Suppressor macrophage treated with lipopolysaccharide for 1 hour (primary cell): ENCODE measurements around the gene CYBRD1.
"Not testable (repeated sequence)": the region's sequence is repeated elsewhere in the genome, so short reads cannot be mapped to it uniquely, and the experiment has no call there.

Experiments
- DNase-seq, 3 donors: peaks; one replicate each; pipeline ENCODE4 v3.0.0-alpha.2; 2020 to 2022

The CYBRD1 gene, protein sequence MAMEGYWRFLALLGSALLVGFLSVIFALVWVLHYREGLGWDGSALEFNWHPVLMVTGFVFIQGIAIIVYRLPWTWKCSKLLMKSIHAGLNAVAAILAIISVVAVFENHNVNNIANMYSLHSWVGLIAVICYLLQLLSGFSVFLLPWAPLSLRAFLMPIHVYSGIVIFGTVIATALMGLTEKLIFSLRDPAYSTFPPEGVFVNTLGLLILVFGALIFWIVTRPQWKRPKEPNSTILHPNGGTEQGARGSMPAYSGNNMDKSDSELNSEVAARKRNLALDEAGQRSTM

DNA sequence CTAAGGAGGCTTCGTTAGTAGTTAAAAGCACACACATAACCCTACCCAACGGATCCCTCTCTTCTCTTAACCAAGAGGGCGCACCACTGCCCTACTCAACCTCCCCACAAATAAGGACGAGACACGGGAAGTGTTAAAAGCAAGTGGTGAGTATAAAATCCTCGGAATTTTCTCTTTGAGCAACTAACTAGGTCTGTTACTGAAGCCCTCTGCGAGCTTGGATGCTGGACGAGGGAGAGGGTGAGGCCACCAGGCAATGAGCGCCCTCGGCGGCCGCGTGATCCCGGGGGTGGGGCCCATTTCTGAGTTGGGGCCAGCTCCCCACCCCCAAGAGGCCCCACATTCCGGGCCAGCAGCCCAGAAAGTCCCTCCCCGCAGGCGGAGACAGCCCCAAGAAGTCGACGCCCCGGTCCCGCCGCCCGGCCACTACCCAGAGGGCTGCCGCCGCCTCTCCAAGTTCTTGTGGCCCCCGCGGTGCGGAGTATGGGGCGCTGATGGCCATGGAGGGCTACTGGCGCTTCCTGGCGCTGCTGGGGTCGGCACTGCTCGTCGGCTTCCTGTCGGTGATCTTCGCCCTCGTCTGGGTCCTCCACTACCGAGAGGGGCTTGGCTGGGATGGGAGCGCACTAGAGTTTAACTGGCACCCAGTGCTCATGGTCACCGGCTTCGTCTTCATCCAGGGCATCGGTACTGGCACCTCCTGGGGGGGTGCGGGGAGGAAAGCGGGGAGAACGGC is at the start of gene CYBRD1:
Gene CYBRD1 (plus strand): TSS at position 423 of the 736 bp plus-strand sequence. CDS start 72 bp downstream, at position 495.
- peak; percentile 63 to 85 (median 63) for DNase-seq

DNA sequence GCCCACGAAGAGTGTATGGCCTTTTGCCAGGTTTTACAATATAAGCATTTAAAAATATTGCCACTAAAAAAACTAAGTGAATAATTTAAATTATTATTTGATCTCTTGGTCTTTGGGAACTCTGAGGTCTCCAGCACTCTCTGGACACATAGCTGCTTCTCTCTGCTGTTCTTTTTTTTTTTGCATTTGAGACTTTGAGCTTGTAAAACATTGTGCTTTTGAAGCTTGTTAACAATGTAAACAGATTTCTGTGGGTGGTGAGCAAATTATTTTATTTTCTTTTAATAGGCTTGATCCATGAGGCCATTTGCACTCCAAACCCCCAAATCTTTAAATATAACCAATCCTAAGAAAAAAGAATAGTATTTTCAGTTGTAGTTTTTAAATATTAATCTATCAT is 46.3 kb upstream of the CYBRD1 start:
- DNase-seq, result no peak

DNA sequence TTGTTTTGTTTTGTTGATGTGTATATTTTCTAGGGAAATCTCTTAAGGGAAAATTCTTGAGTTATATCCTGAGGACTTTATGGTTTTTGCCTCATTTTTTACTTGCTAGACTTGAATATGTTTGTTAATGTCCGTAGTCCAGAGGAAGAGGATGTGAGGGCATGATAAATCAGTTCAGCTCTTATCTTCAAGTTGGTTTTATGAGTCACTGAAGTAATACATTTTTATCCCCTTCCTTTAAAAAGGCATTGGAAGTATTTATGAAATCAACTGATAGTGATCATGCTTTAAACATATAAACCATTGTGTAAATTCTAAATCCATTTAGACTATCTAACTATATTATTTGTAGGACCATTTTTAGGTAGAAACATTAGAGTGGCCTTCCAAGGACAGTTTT is 43.9 kb upstream of the CYBRD1 start:
- DNase-seq, result no peak

DNA sequence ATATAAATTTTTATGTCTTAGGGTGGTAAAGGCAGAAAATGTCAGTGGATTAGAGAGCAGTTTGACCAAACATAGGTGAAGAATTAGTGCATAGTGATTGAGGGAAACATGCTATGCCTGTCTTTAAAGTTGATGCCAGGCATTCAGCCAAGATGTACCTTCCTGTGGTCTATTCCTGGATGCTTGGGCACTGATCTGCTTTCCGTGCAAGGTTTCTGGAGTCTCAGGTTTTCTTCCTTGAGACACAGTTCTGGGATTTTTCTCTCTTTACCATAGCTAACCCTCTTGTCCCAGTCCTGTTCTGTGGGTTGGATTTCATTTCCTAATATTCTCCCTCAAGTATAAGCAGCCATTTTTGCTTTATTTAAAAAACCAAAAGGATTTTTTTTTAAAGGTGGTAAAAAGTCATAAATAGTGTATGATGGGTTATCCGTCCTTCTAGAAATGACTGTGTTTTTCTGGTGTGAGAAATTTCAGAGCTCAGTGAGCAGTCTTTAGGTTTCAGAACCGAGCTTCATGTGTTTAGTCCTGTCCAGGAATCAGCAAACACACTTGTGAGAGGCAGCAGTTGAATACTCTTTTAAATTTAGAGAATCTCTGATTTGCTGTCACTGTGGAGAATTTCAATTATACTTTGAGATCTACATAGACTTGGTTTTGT is 43.0 kb upstream of the CYBRD1 start:
- DNase-seq, result no peak

DNA sequence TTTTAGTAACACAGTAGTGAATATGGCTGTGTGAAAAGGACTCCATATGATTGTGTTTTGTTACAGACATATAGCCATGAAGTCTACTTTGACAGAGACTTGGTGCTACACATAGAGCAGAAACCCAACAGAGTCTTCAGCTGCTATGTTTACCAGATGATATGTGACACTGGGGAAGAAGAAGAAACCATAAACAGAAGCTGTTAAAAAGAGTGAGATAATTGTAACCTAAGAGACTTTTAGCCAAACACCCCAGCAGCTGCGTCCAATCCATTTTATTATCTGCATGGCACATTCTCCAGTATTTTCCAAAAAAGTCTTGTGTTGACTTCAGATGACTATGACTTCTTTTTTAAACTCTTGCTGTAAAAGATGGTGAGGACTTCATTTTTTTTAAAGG is 41.4 kb upstream of the CYBRD1 start:
- no peak for DNase-seq

DNA sequence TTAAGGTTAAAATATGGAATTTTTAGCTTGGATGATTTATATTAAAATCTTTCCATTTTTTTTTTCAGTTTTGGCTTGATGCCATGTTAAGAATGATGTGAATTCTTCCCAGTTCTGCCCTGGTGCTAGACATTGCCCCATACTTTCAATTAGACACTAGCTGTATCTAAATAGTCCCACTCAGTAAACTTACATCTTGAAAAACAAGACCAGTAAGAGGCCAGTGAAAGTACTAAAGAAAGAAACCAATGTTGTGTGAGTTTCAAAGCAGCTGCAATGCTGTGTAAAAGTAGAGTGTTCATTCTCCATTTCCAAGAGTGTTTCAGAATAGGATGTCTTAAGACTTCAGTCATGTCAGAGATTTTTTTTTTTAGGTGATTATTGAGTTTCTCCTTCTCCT is 40.0 kb upstream of the CYBRD1 start:
- no peak for DNase-seq

DNA sequence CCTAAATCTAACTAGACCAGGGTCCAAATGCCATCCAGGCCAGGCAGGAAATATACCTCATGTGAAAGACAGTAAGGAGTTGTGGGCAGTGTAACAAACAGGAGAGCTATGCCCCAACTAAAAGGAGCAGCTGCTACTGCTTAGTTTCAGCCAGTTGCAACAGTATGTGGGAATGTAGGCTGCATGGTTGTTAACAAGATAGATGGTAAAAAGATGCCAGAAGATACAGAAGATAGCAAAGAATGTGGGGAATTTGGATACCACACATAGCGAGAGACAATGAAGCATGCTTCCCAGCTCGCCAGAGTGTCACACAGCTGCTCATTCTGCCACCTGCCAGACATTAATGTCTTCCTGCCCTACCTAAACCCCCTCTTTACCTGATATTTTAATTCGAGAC is 39.4 kb upstream of the CYBRD1 start:
- no peak for DNase-seq

DNA sequence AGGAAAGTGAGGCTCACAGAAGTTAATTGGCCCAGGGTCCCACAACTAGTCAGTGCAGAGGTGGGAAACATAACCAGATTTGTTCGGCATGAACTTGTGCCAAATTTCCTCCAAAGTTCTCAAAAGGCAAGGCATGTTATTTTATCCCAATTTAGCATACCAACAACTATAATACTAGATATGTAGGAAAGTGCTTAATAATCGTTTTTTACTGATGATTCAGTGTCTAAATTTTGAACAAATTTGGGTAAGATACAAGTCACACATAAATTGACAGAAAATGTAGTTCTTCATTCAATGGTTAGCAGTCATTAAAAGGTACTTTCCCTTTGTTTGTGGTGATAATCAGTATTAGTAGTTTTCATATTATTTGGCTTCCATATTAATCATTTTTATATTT is 38.5 kb upstream of the CYBRD1 start:
- DNase-seq, result no peak

DNA sequence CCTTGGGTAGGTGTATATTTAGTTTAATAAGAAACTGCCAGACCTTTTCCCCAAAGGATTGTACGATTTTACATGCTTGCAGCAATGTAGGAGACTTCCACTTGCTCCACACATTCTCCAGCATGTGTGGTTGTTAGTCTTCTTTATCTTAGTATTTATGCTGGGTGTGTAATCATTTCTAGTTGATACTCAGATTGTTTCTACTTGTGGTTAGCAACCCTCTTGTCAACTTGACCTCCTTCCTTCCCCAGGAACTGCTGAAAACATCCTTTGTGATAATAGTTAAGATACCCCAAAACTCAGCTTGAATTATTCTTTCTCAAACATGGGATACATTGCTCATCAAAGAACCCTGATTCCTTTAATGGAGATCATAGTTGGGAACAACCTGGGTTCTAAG is 37.2 kb upstream of the CYBRD1 start:
- DNase-seq, result no peak

DNA sequence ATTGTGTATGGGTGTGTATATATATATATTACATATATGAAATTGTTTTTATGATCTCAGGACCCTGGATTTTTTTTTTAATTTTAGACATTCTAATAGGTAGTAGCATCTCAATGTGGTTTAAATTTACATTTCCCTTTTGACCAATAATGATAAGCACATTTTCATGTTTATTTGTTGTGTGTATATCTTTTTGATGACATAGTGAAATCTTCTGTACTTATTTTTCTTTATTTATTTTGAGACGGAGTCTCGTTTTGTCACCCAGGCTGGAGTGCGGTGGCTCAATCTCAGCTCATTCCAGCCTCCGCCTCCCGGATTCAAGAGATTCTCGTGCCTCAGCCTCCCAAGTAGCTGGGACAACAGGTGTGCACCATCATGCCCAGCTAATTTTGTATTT is 35.1 kb upstream of the CYBRD1 start:
- no peak for DNase-seq

DNA sequence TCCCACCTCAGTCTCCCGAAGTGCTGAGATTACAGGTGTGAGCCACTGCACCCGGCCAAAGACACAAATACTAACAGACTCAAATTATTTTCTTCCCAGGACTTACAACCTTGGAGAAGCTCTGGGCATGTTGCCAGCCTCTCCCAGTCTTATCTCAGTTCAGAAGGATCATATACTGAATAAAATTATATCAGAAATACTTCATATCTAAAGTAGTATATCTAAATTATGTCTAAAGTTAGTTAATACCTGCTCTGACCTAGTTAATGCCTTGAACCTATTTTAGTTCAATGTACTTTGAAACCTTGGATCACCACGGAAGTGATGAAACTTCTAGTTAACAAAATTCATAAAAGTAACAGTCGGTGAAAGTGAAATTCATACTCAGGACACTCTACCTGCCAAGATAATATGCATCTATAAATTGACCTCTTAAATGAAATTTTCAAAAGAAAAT is 34.4 kb upstream of the CYBRD1 start:
- DNase-seq, result no peak

DNA sequence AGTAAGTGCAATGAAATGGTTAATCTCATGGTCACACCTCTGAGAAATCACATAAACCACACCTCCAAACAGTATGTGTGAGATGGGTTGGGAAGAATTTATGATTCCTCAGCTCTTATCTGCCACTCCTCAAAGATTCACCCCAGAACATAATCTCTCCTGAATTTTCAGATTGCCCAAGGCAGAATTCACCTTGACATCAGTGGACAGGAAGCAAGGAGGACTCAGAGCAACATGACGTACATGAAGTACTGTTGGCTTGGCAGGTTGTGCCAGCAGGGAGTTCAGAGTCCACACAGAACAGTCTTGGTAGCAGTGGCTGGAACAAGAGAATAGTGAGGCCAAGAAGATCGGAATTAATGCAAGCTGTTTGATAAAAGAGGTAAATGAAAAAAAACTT is 31.7 kb upstream of the CYBRD1 start:
- DNase-seq, result no peak

DNA sequence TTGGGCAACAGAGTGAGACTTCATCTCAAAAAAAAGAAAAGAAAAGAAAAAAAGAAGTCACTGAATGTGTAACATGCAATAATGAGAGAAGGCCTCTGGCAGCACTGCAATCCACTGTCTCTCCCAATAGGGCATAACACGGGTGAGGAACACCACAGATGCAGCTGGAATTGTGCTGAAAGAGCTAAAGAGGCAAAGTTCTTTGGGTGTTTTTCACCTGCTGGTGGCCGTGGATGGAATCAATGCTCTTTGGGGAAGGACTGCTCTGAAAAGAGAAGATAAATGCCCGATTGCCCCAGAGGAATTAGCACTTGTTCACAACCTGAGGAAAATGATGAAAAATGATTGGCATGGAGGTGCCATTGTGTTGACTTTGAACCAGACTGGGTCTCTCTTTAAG is 31.0 kb upstream of the CYBRD1 start:
- DNase-seq, result no peak

DNA sequence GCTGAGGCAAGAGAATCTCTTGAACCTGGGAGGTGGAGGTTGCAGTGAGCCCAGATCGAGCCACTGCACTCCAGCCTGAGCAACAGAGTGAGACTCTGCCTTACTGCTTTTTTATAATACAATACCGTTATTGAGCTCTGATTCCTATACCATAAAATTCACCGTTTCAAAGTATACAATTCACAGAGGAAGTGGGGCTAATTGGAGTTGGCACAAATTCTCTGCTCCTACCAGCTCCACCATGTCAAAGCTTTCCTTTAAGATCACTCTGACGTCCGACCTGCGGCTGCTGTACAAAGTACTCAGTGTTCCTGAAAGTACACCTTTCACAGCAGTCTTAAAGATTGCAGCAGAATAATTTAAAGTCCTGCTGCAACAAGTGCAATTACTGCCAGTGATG is 29.6 kb upstream of the CYBRD1 start:
- no peak for DNase-seq

DNA sequence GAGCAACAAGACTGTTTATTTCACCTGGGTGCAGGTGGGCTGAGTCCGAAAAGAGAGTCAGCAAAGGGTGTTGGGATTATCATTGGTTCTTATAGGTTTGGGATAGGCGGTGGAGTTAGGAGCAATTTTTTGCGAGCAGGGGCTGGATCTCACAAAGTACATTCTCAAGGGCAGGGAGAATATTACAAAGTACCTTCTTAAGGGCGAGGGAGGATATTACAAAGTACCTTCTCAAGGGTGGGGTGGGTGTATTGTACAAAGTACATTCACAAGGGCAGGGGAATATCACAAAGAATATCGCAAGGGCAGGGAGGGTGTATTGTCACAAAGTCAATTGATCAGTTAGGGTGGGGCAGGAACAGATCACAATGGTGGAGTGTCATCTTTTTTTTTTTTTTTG is 24.6 kb upstream of the CYBRD1 start:
- not testable (repeated sequence) for DNase-seq

DNA sequence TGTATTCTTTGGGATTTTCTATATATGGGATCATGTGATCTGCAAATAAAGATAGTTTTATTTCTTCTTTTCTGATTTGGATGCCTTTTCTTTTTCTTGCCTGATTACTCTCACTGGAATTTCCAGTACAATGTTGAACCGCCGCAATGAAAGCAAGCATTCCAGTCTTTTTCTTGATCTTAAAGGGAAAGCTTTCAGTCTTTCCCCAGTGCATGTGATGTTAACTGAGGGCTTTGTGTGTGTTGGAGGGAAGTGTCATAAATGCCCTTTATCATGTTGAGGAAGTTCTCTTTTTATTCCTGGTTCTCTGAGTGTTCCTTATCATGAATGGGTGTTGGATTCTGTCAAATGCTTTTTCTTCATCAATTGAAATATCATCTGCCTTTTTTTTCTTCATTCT is 16.9 kb upstream of the CYBRD1 start:
- DNase-seq, result peak; percentile 9 to 36 (median 17)

DNA sequence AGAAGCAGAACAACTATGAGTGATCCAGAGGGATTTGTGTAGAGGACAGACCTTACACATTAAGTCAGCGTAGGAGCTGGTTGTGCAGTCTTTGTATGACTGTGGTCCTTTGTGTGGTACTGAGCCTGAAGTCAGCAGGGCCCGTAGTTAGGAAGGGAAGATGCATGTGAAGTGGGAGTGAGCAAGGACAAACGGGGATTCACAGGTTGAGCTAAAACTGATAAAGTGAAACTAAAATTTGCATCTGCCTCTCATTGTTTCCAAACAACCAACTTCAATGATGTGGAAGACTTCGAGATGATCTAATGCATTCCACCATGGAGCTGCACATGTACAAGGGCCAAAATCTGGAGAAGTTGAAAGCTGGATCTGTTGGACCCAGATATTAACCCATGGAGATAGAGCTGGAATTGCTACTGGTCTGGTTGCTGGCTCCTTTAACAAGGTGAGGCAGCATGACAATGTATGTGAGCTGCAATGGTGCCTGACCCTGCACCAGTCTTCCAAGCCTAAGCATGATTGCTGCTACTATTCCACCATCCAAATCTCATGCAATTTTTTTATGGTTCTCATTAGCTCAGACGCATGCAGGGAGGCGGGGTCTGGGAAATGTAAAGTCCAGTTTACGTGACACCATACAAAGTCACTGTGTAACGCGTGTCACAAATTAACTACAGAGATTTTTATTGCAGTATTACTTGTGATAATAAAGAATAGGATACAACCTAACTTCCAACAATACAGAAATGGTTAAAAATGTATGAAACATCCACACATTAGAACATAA is 12.1 kb upstream of the CYBRD1 start:
- DNase-seq, result no peak

DNA sequence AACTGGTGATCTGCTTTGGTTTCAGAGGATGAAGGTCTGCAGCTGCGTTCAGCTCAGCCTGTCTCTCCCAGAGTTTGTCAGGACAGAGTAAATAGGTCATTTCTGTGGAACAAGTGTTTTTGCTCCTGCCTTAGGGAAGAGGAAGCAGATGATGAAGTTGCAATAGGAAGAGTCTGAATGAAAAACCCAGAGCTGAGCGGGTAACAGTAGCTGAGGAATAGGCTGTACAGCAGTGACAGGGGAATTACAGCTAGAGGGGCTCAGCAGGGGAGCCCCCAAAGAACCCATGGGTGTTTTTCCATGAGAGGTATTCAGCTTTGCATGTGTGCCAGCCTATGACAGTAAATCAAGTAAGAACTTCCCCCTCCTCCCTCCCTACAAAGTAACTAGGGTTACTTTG is 10.3 kb upstream of the CYBRD1 start:
- peak; percentile 35 to 58 (median 58) for DNase-seq

DNA sequence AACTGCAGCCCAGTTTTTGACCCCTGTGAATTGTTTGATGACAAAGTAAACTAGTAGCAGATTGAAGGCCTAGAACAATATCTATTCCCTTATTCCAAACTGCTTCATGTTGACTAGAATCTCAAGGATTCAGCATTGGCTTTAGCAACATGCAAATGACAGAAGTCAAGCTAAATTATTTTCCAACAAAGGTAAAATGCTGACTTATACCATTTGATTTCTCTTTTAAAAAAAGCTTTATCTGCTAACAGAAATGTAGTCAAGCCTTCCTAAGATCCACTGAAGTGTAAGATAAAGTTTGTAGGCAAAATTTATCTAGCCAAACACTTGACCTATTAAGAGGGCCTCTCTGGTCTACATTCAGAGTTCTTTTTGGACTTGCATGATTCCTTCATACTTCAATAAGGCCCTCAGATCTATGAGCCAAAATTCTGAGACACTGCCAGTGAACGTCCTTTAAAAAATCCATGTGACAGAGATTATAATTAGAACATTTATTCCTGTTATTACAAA is 9.5 kb upstream of the CYBRD1 start:
- DNase-seq, result no peak

DNA sequence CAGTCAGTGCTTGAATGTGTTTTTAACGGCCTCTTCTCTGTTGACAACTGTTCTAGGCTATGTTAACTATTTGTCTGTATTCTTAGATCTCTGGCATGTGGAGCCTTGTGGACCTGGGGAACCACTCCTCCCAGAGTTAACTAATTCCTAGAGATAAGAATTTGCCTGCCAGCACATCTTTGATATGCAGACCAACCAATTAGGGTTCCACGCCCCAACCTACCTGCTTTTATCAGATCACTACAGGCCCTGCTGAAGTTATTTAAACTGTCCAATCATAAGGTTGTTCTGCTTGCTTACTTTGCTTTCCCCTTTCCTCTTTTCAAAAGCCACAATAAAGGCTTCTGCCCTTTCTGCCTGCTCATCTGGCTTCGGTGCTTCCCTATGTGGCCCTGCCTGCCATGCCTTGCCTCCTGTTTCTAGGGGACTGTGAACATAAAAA is 8.5 kb upstream of the CYBRD1 start:
- DNase-seq, result peak; percentile 34 to 45 (median 42)

DNA sequence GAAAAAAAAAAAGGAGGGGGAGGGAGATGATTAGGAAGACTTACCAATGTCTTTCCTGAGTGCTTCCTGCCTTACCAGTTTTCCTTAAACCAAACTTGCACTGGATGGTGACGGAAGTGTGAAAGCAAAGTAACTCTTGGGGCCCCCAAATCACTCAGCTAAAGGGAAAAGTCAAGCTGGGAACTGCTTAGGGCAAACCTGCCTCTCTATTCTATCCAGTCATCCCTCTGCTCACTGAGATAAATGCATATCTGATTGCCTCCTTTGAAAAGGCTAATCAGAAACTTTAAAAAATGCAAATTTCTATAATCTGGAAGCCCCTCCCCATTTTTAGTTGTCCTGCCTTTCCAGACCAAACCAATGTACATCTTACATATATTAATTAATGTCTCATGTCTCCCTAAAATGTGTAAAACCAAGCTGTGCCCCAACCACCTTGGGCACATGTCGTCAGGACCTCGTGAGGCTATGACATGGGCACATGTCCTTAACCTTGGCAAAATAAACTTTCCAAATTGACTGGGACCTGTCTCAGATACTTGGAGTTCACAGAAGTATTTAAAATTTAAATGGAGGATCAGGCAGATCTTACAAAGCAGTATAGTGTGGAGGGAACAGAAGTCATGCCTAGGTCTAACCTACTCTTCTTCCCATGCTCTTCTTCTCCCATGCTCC is 7.2 kb upstream of the CYBRD1 start:
- no peak for DNase-seq

DNA sequence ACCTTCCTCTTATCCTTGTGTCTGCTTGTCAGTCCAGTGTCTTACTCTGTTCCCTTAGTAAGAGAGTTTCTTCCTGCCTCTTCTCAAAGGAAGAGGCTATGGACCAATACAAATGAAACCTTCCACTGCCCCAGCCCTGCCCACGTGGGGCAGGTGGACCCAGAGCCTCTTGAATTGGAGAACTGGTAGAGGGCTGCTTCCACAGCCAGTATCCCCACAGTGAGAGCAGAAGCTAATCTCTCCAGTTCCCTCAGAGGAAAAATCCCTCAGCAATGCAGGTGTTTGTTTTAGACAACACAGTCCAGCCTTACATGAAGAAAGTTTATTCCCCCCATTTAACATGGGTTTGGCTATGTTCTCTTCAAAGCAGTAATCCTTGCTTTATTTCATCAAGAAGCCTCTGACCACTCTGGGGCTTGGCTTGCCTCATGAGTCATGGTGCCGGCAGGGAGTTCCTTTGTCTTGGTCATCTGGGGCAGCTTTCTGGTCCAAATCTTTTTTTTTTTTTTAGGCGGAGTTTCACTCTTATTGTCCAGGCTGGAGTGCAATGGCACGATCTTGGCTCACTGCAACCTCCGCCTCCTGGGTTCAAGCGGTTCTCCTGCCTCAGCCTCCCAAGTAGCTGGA is 6.5 kb upstream of the CYBRD1 start:
- DNase-seq, result peak; percentile 54 to 65 (median 62)
